GM10266 (cell line): ENCODE measurements around the gene DACT2.

Source experiments
- DNase-seq: peaks from one replicate; pipeline ENCODE4 v3.0.0; 2012; ENCODE audit errors: extremely low spot score
- CTCF ChIP-seq: IDR thresholded peaks from 2 replicates; pipeline ENCODE4 v1.5.1; 2012; ENCODE audit warnings: mild to moderate bottlenecking, low read depth; ENCODE audit not compliant: control insufficient read depth, insufficient read depth; ENCODE audit errors: missing control alignments

The DACT2 gene

DNA sequence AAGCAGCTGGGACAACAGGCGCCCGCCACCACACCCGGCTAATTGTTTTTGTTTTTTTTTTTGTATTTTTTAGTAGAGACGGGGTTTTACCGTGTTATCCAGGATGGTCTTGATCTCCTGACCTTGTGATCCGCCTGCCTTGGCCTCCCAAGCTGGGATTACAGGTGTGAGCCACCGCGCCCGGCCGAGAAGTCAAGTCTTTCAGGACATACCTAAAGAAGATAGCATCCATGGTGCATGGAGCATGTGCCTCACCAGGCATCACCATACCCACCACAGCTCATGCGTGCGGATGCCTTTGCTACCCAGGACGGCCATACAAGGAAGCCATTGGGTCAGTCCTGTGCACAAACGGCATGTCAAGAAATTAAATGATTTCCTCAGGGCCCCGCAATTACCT is 60.8 kb downstream of the DACT2 start:
- no peak for TF ChIP-seq CTCF
- DNase-seq: no peak

GRCh38 chr6:168256940-168257339 is 62.6 kb downstream of the DACT2 start:
- no peak for TF ChIP-seq CTCF
- no peak for DNase-seq
